ENCODE data around the gene TOPAZ1.

TOPAZ1 gene

GRCh38 chr3:44348993-44349392 lies 107.3 kb downstream of the TOPAZ1 start:
- TF ChIP-seq CTCF (conservative IDR thresholded peaks at IDR 0.05; ENCODE audit: low read length): no peak
- H3K4me3 ChIP-seq (ENCODE audit: low read length): no peak overlapping the region
- no peak for DNase-seq (ENCODE audit: low read depth)

DNA sequence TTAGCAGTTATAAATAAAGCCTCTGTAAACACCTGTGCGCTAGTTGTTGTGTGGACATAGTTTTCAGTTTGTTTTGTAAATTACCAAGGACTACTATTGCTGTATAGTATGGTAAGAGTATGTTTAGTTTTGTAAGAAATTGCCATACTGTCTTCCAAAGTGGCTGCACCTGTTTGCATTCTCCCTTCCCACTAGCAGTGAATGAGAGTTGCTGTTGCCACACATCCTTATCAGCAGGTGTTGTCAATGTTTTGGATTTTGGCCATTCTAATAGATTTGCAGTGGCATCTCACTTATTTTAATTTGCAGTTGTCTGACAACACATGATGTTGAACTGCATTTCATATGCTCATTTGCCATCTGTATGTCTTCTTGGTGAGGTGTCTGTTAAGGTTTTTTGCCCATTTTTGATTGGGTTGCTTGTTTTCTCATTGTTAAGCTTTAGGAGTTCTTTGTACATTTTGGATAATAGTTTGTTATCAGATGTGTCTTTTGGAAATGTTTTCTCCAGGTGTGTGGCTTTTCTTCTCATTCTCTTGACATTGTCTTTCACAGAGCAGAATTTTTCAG lies 111.8 kb downstream of the TOPAZ1 start:
- no peak overlapping the region for H3K4me3 ChIP-seq (ENCODE audit: low read length)
- TF ChIP-seq CTCF (conservative IDR thresholded peaks at IDR 0.05; ENCODE audit: low read length): no peak
- DNase-seq (ENCODE audit: low read depth): no peak

- DNase-seq (ENCODE audit: low read depth): peak; percentile 82
- no peak for TF ChIP-seq CTCF (conservative IDR thresholded peaks at IDR 0.05; ENCODE audit: low read length)
- no peak overlapping the region for H3K4me3 ChIP-seq (ENCODE audit: low read length)
Observed at GRCh38 chr3:44355362-44356033, 113.8 kb downstream of the TOPAZ1 start.

DNA sequence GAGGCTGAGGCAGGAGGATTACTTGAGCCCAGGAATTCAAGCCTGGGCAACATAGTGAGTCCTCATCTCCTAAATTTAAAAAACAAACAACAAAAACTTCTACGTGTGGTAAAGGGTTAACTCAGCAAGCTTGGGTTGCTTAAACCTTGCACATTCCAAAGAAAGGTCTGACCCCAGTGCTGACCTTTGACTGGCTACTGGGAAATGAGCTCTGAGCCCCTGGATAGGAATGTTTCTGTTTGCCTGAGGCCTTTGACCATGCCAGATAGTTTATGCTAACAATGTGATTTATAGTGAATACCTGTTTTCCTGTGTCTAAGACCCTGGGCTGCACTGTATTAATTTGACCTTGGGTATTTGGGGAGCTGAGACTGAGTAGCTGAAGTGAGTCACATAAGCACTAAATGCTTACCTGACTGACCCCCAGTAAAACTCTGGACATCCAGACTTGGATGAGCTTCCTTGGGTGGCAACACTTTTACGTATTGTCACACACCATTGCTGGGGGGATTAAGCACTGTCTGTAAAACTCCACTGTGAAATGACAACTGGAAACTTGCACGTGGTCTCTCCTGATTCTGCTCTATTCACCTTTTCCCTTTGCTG lies 117.6 kb downstream of the TOPAZ1 start:
- no peak for TF ChIP-seq CTCF (conservative IDR thresholded peaks at IDR 0.05; ENCODE audit: low read length)
- no peak for DNase-seq (ENCODE audit: low read depth)
- no peak overlapping the region for H3K4me3 ChIP-seq (ENCODE audit: low read length)

- H3K4me3 ChIP-seq (ENCODE audit: low read length): no peak overlapping the region
- DNase-seq (ENCODE audit: low read depth): no peak
- TF ChIP-seq CTCF (conservative IDR thresholded peaks at IDR 0.05; ENCODE audit: low read length): no peak
Observed at GRCh38 chr3:44363591-44363990, 121.9 kb downstream of the TOPAZ1 start.

GRCh38 chr3:44365952-44366351 lies 124.3 kb downstream of the TOPAZ1 start:
- TF ChIP-seq CTCF (conservative IDR thresholded peaks at IDR 0.05; ENCODE audit: low read length): no peak
- DNase-seq (ENCODE audit: low read depth): no peak
- no peak overlapping the region for H3K4me3 ChIP-seq (ENCODE audit: low read length)

DNA sequence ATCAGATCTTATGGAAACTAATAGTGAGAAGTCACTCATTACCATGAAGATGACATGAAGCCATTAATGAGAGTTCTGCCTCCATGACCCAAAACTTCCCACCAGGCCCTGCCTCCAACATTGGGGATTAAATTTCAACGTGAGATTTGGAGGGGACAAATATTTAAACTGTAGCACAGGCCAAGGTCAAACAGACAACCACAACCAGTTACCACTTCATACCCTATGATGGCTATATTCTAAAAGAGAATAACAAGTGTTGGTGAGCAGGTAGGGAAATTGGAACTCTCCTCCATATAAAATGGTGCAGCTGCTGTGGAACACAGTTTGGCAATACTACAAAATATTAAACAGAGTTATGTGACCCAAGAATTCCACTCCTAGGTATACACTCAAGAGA lies 133.8 kb downstream of the TOPAZ1 start:
- no peak for DNase-seq (ENCODE audit: low read depth)

More for the DNA sequence above, 133.8 kb downstream of the TOPAZ1 start:
- no peak for TF ChIP-seq CTCF (conservative IDR thresholded peaks at IDR 0.05; ENCODE audit: low read length)
- H3K4me3 ChIP-seq (ENCODE audit: low read length): no peak overlapping the region
